Panc1 (cell line): ENCODE data around the gene DCTPP1. TPM values are rescaled to one million over a fixed set of nuclear protein-coding genes. Genes with fewer than 3 reads are reported as not detected.

ENCODE experiments used
- ATAC-seq: fragments of 200-7000 bp; cut with Tn5 transposase; 2 replicates; pipeline ENCODE4 v1.9.1; 2020; ENCODE audit warnings: mild to moderate bottlenecking, moderate library complexity
- BruUV-seq: library from RNA; stranded (reverse); fragments of 400-500 nt; replicated peaks from 2 replicates; lab custom pipeline; 2021; lab: Mats Ljungman, UMichigan
- CTCF ChIA-PET: fragments of 300-600 bp; sonication (Branson Sonifier 250); formaldehyde crosslinking; loops from one replicate; lab custom pipeline; 2022; ENCODE audit warnings: antibody characterized with exemption; lab: Charles Lee
- POLR2A ChIA-PET: fragments of 300-600 bp; sonication (Branson Sonifier 250); formaldehyde crosslinking; loops from one replicate; lab custom pipeline; 2022; ENCODE audit warnings: antibody characterized with exemption; lab: Charles Lee
- DNase-seq: peaks from one replicate; pipeline ENCODE4 v3.0.0-alpha.2; 2010; ENCODE audit warnings: low read depth, low spot score
- H3K27ac ChIP-seq: 2 replicates; pipeline ENCODE4 v1.5.1; 2011; ENCODE audit warnings: mild to moderate bottlenecking, low read length, inconsistent platforms
- H3K27me3 ChIP-seq: fragments of 200-500 bp; sonication (Bioruptor generic); 2 replicates; pipeline ENCODE4 v1.6.0; 2014; ENCODE audit warnings: low read length, inconsistent platforms; ENCODE audit not compliant: control insufficient read depth, insufficient read depth
- H3K36me3 ChIP-seq: fragments of 200-500 bp; sonication (Bioruptor generic); 2 replicates; pipeline ENCODE4 v1.5.1; 2014; ENCODE audit warnings: inconsistent platforms, mild to moderate bottlenecking, low read length, moderate library complexity; ENCODE audit not compliant: control insufficient read depth, insufficient read depth
- H3K4me1 ChIP-seq: 2 replicates; pipeline ENCODE4 v1.5.1; 2011; ENCODE audit warnings: inconsistent platforms, mild to moderate bottlenecking, low read length, moderate library complexity; ENCODE audit not compliant: control insufficient read depth, insufficient read depth
- H3K4me3 ChIP-seq, 2 experiments: 2 replicates each; pipeline ENCODE4 v1.5.1; 2011 to 2012; ENCODE audit warnings: low read depth in 2 of 2, low read length in 2 of 2, mild to moderate bottlenecking in 2 of 2, inconsistent platforms in 1 of 2, moderate library complexity in 1 of 2
- H3K9me3 ChIP-seq: fragments of 200-500 bp; sonication (Bioruptor generic); 2 replicates; pipeline ENCODE4 v1.5.1; 2014; ENCODE audit warnings: low read depth, mild to moderate bottlenecking, inconsistent platforms, low read length, moderate library complexity; ENCODE audit not compliant: control insufficient read depth, insufficient read depth
- POLR2AphosphoS5 ChIP-seq: IDR thresholded peaks from 2 replicates; pipeline ENCODE4 v1.6.1; 2012; ENCODE audit warnings: mild to moderate bottlenecking, low read depth, low read length, moderate library complexity
- SIN3A ChIP-seq: IDR thresholded peaks from 2 replicates; pipeline ENCODE4 v1.6.1; 2012; ENCODE audit warnings: low read depth, mild to moderate bottlenecking, low read length, moderate library complexity, borderline replicate concordance; ENCODE audit not compliant: insufficient read depth
- TCF7L2 ChIP-seq: IDR thresholded peaks from 2 replicates; pipeline ENCODE4 v1.6.1; 2011; ENCODE audit warnings: mild to moderate bottlenecking, low read depth, low read length, inconsistent platforms
- in situ Hi-C: cut with HindIII; loops from 2 replicates; pipeline ENCODE4 v1.10.0; 2016; ENCODE audit warnings: low sequenced_read_pairs, low pct_unique_long_range_greater_than_20kb
- intact Hi-C: fragments of 100-400 bp; cut with micrococcal nuclease; formaldehyde crosslinking; loops from one replicate; pipeline ENCODE4 v1.10.0; 2022; ENCODE audit not compliant: unreplicated experiment
- total RNA-seq: library from RNA; stranded (reverse); gene quantifications from one replicate; pipeline ENCODE4 v1.2.1, GENCODE V29; 2021; ENCODE audit not compliant: unreplicated experiment
- TF ChIP-seq, protein P1 (sequence below), 2 experiments: IDR thresholded peaks; 2 replicates each; pipeline ENCODE4 v1.6.1; 2011 to 2012; ENCODE audit warnings: low read depth in 2 of 2, control low read depth in 1 of 2, low read length in 1 of 2, mild to moderate bottlenecking in 1 of 2, moderate library complexity in 1 of 2; ENCODE audit not compliant: insufficient read depth in 1 of 2
- TF ChIP-seq, protein P2 (sequence below): fragments of 450-650 bp; IDR thresholded peaks from 2 replicates; pipeline ENCODE4 v1.5.1; 2017; ENCODE audit warnings: mild to moderate bottlenecking

The DCTPP1 gene
- total RNA-seq, 1 experiment from 2014 or later, result 120 TPM

DNA sequence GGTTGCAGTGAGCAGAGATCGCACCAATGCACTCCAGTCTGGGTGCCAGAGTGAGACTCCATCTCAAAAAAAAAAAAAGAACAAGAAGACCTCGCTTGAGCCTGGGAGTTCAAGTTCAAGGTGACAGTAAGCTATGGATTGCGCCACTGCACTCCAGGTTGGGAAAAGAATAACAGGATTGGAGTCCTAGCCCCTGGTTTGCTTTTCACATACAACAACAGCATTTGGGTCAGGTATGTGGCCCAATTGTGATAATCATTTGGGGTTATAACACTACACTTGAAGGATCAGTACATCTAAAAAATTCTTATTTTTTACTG lies 19.2 kb upstream of the DCTPP1 start:
- CTCF ChIA-PET, result interaction anchor here (0.6 to 0.7 kb wide), 9 partner anchors 10 to 1416 kb away, joined by 3 to 6 read pairs (median 4); no protein-coding TSS in a partner anchor
- no peak for DNase-seq
- TF ChIP-seq TCF7L2 (no peak), SIN3A (no peak), POLR2AphosphoS5 (no peak)
- TF ChIP-seq, protein P1, sequence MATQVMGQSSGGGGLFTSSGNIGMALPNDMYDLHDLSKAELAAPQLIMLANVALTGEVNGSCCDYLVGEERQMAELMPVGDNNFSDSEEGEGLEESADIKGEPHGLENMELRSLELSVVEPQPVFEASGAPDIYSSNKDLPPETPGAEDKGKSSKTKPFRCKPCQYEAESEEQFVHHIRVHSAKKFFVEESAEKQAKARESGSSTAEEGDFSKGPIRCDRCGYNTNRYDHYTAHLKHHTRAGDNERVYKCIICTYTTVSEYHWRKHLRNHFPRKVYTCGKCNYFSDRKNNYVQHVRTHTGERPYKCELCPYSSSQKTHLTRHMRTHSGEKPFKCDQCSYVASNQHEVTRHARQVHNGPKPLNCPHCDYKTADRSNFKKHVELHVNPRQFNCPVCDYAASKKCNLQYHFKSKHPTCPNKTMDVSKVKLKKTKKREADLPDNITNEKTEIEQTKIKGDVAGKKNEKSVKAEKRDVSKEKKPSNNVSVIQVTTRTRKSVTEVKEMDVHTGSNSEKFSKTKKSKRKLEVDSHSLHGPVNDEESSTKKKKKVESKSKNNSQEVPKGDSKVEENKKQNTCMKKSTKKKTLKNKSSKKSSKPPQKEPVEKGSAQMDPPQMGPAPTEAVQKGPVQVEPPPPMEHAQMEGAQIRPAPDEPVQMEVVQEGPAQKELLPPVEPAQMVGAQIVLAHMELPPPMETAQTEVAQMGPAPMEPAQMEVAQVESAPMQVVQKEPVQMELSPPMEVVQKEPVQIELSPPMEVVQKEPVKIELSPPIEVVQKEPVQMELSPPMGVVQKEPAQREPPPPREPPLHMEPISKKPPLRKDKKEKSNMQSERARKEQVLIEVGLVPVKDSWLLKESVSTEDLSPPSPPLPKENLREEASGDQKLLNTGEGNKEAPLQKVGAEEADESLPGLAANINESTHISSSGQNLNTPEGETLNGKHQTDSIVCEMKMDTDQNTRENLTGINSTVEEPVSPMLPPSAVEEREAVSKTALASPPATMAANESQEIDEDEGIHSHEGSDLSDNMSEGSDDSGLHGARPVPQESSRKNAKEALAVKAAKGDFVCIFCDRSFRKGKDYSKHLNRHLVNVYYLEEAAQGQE (IDR thresholded peaks at IDR 0.05; ENCODE audit: insufficient read depth in 1 of 2, low read depth in 2 of 2, low read length in 1 of 2), result no peak
- TF ChIP-seq, protein P2, sequence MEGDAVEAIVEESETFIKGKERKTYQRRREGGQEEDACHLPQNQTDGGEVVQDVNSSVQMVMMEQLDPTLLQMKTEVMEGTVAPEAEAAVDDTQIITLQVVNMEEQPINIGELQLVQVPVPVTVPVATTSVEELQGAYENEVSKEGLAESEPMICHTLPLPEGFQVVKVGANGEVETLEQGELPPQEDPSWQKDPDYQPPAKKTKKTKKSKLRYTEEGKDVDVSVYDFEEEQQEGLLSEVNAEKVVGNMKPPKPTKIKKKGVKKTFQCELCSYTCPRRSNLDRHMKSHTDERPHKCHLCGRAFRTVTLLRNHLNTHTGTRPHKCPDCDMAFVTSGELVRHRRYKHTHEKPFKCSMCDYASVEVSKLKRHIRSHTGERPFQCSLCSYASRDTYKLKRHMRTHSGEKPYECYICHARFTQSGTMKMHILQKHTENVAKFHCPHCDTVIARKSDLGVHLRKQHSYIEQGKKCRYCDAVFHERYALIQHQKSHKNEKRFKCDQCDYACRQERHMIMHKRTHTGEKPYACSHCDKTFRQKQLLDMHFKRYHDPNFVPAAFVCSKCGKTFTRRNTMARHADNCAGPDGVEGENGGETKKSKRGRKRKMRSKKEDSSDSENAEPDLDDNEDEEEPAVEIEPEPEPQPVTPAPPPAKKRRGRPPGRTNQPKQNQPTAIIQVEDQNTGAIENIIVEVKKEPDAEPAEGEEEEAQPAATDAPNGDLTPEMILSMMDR, result no peak
- intact Hi-C loops (loop anchor here (10.0 kb wide), 1 partner anchor 76 kb away; the partner anchor contains the start of gene ZNF768), in situ Hi-C loops (no loop called here)
- Histone ChIP-seq H3K4me1 (peaks cover 4% of the 10 kb centered on the region), H3K4me3 (no peak overlapping the region), H3K9me3 (no peaks in the 10 kb centered on the region), H3K27me3 (no peaks in the 10 kb centered on the region), H3K36me3 (0 out of 2 replicates have a peak, but pooled peaks cover 1% of the 10 kb centered on the region), H3K27ac (no peak overlapping the region)
- no TSS peak for BruUV-seq
- ATAC-seq, result no peak
- POLR2A ChIA-PET, result interaction anchor here (0.5 kb wide), 1 partner anchor 13 kb away, joined by 8 read pairs; no protein-coding TSS in a partner anchor

DNA sequence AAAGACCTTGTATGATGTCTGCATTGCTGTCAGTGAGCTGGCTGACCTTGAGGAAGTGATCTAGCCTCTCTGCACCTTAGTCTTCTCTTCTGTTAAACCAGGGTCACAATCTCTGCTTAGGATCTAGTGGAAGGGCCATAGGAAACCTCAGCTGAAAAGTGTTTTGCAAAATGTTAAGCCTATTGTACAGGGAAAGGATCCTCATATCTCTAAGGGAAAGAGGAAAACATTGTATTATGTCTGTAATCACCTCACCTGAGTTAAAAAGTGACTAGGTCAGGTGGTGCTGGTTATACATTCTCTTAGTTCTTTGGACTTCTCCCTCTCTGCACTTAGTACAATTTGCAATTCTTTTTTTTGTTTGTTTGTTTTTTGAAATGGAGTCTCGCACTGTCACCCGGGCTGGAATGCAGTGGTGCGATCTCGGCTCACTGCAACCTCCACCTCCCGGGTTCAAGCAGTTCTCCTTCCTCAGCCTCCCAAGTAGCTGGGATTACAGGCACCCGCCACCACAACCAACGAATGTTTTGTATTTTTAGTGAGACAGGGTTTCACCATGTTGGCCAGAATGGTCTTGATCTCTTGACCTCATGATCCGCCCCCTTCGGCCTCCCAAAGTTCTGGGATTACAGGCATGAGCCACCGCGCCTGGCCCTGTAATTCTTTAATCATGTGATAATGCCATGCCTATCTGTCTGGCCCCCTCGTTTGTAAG lies 17.8 kb upstream of the DCTPP1 start:
- Histone ChIP-seq H3K36me3 (0 out of 2 replicates have a peak, but pooled peaks cover 5% of the 10 kb centered on the region), H3K9me3 (no peaks in the 10 kb centered on the region), H3K4me3 (no peak overlapping the region), H3K27ac (no peak overlapping the region), H3K4me1 (peaks cover 14% of the 10 kb centered on the region), H3K27me3 (no peaks in the 10 kb centered on the region)
- DNase-seq (no peak), ATAC-seq (no peak)
- no peak for TF ChIP-seq TCF7L2
- TF ChIP-seq SIN3A, result no peak
- TF ChIP-seq, protein P2, result no peak
- TF ChIP-seq POLR2AphosphoS5, result no peak
- TF ChIP-seq, protein P1 (IDR thresholded peaks at IDR 0.05; ENCODE audit: insufficient read depth in 1 of 2, low read depth in 2 of 2, low read length in 1 of 2), result no peak
- ChIA-PET POLR2A (no interaction called here), CTCF (interaction anchor here (0.7 to 0.8 kb wide), 2 partner anchors 18 to 51 kb away, joined by 3 to 4 read pairs; partner anchors contain the start of gene DCTPP1)
- intact Hi-C loops, result loop anchor here (10.0 kb wide), 1 partner anchor 77 kb away; the partner anchor contains the start of gene ZNF768
- in situ Hi-C loops, result no loop called here
- no TSS peak for BruUV-seq
